ENCODE measurements around the gene DOP1A.

DOP1A gene

GRCh38 chr6:83072726-83073125 lies 5.3 kb downstream of the DOP1A start:
- Histone ChIP-seq H3K27me3 (ENCODE audit: control insufficient read depth in 1 of 2, insufficient read depth in 2 of 2, low read length in 2 of 2) (no peaks in the 10 kb centered on the region), H3K27ac (ENCODE audit: low read depth, low read length) (no peak overlapping the region), H3K4me1 (ENCODE audit: control insufficient read depth in 1 of 2, insufficient read depth in 2 of 2, low read length in 2 of 2) (peaks cover 10 to 19% of the 10 kb centered on the region in 2 donors), H3K9me3 (ENCODE audit: control insufficient read depth in 1 of 2, low read length in 2 of 2) (no peaks in the 10 kb centered on the region), H3K9ac (ENCODE audit: low read depth in 1 of 2, low read length in 2 of 2) (no peak overlapping the region), H3K36me3 (ENCODE audit: control insufficient read depth in 1 of 2, insufficient read depth in 2 of 2, low read length in 2 of 2) (no peaks in the 10 kb centered on the region), H3K4me3 (ENCODE audit: low read depth in 1 of 2, low read length in 2 of 2) (no peak overlapping the region)

- Histone ChIP-seq H3K4me1 (ENCODE audit: control insufficient read depth in 1 of 2, insufficient read depth in 2 of 2, low read length in 2 of 2) (peaks cover 8 to 13% of the 10 kb centered on the region in 2 donors), H3K4me3 (ENCODE audit: low read depth in 1 of 2, low read length in 2 of 2) (no peak overlapping the region), H3K9me3 (ENCODE audit: control insufficient read depth in 1 of 2, low read length in 2 of 2) (no peaks in the 10 kb centered on the region), H3K27ac (ENCODE audit: low read depth, low read length) (no peak overlapping the region), H3K36me3 (ENCODE audit: control insufficient read depth in 1 of 2, insufficient read depth in 2 of 2, low read length in 2 of 2) (no peaks in the 10 kb centered on the region), H3K27me3 (ENCODE audit: control insufficient read depth in 1 of 2, insufficient read depth in 2 of 2, low read length in 2 of 2) (no peaks in the 10 kb centered on the region), H3K9ac (ENCODE audit: low read depth in 1 of 2, low read length in 2 of 2) (no peak overlapping the region)
Observed at GRCh38 chr6:83073615-83074014, 6.1 kb downstream of the DOP1A start.

- H3K9me3 ChIP-seq (ENCODE audit: control insufficient read depth in 1 of 2, low read length in 2 of 2): no peaks in the 10 kb centered on the region
- H3K36me3 ChIP-seq (ENCODE audit: control insufficient read depth in 1 of 2, insufficient read depth in 2 of 2, low read length in 2 of 2): no peaks in the 10 kb centered on the region
- no peaks in the 10 kb centered on the region for H3K27me3 ChIP-seq (ENCODE audit: control insufficient read depth in 1 of 2, insufficient read depth in 2 of 2, low read length in 2 of 2)
- H3K27ac ChIP-seq (ENCODE audit: low read depth, low read length): no peak overlapping the region
- H3K4me3 ChIP-seq (ENCODE audit: low read depth in 1 of 2, low read length in 2 of 2): no peak overlapping the region
- H3K9ac ChIP-seq (ENCODE audit: low read depth in 1 of 2, low read length in 2 of 2): no peak overlapping the region
- H3K4me1 ChIP-seq (ENCODE audit: control insufficient read depth in 1 of 2, insufficient read depth in 2 of 2, low read length in 2 of 2): no peaks in the 10 kb centered on the region
Observed at GRCh38 chr6:83083476-83083875, 16.0 kb downstream of the DOP1A start.

GRCh38 chr6:83086751-83087150 lies 19.3 kb downstream of the DOP1A start:
- Histone ChIP-seq H3K27me3 (ENCODE audit: control insufficient read depth in 1 of 2, insufficient read depth in 2 of 2, low read length in 2 of 2) (no peaks in the 10 kb centered on the region), H3K9me3 (ENCODE audit: control insufficient read depth in 1 of 2, low read length in 2 of 2) (no peaks in the 10 kb centered on the region)

GRCh38 chr6:83092756-83093399 lies 25.4 kb downstream of the DOP1A start:
- no peaks in the 10 kb centered on the region for H3K9me3 ChIP-seq (ENCODE audit: control insufficient read depth in 1 of 2, low read length in 2 of 2)
- H3K4me1 ChIP-seq (ENCODE audit: control insufficient read depth in 1 of 2, insufficient read depth in 2 of 2, low read length in 2 of 2): no peaks in the 10 kb centered on the region
- H3K27ac ChIP-seq (ENCODE audit: low read depth, low read length): no peak overlapping the region
- no peaks in the 10 kb centered on the region for H3K36me3 ChIP-seq (ENCODE audit: control insufficient read depth in 1 of 2, insufficient read depth in 2 of 2, low read length in 2 of 2)
- H3K27me3 ChIP-seq (ENCODE audit: control insufficient read depth in 1 of 2, insufficient read depth in 2 of 2, low read length in 2 of 2): no peaks in the 10 kb centered on the region
- no peak overlapping the region for H3K9ac ChIP-seq (ENCODE audit: low read depth in 1 of 2, low read length in 2 of 2)
- H3K4me3 ChIP-seq (ENCODE audit: low read depth in 1 of 2, low read length in 2 of 2): no peak overlapping the region

More at GRCh38 chr6:83086751-83087150, 19.3 kb downstream of the DOP1A start:
- no peaks in the 10 kb centered on the region for H3K4me1 ChIP-seq (ENCODE audit: control insufficient read depth in 1 of 2, insufficient read depth in 2 of 2, low read length in 2 of 2)
- no peak overlapping the region for H3K9ac ChIP-seq (ENCODE audit: low read depth in 1 of 2, low read length in 2 of 2)
- no peaks in the 10 kb centered on the region for H3K36me3 ChIP-seq (ENCODE audit: control insufficient read depth in 1 of 2, insufficient read depth in 2 of 2, low read length in 2 of 2)
- no peak overlapping the region for H3K4me3 ChIP-seq (ENCODE audit: low read depth in 1 of 2, low read length in 2 of 2)
- H3K27ac ChIP-seq (ENCODE audit: low read depth, low read length): no peak overlapping the region

- H3K27ac ChIP-seq (ENCODE audit: low read depth, low read length): no peak overlapping the region
- H3K4me1 ChIP-seq (ENCODE audit: control insufficient read depth in 1 of 2, insufficient read depth in 2 of 2, low read length in 2 of 2): no peaks in the 10 kb centered on the region
- H3K4me3 ChIP-seq (ENCODE audit: low read depth in 1 of 2, low read length in 2 of 2): no peak overlapping the region
- H3K9me3 ChIP-seq (ENCODE audit: control insufficient read depth in 1 of 2, low read length in 2 of 2): no peaks in the 10 kb centered on the region
- H3K36me3 ChIP-seq (ENCODE audit: control insufficient read depth in 1 of 2, insufficient read depth in 2 of 2, low read length in 2 of 2): peaks cover 0 to 12% of the 10 kb centered on the region in 2 donors
- H3K27me3 ChIP-seq (ENCODE audit: control insufficient read depth in 1 of 2, insufficient read depth in 2 of 2, low read length in 2 of 2): no peaks in the 10 kb centered on the region
- no peak overlapping the region for H3K9ac ChIP-seq (ENCODE audit: low read depth in 1 of 2, low read length in 2 of 2)
Observed at GRCh38 chr6:83096791-83097190, 29.3 kb downstream of the DOP1A start.

GRCh38 chr6:83097204-83097603 lies 29.7 kb downstream of the DOP1A start:
- no peak overlapping the region for H3K9ac ChIP-seq (ENCODE audit: low read depth in 1 of 2, low read length in 2 of 2)
- H3K36me3 ChIP-seq (ENCODE audit: control insufficient read depth in 1 of 2, insufficient read depth in 2 of 2, low read length in 2 of 2): peaks cover 4 to 16% of the 10 kb centered on the region in 2 donors
- H3K9me3 ChIP-seq (ENCODE audit: control insufficient read depth in 1 of 2, low read length in 2 of 2): no peaks in the 10 kb centered on the region
- no peaks in the 10 kb centered on the region for H3K4me1 ChIP-seq (ENCODE audit: control insufficient read depth in 1 of 2, insufficient read depth in 2 of 2, low read length in 2 of 2)
- no peaks in the 10 kb centered on the region for H3K27me3 ChIP-seq (ENCODE audit: control insufficient read depth in 1 of 2, insufficient read depth in 2 of 2, low read length in 2 of 2)
- no peak overlapping the region for H3K27ac ChIP-seq (ENCODE audit: low read depth, low read length)
- H3K4me3 ChIP-seq (ENCODE audit: low read depth in 1 of 2, low read length in 2 of 2): no peak overlapping the region

- H3K9ac ChIP-seq (ENCODE audit: low read depth in 1 of 2, low read length in 2 of 2): no peak overlapping the region
- H3K27ac ChIP-seq (ENCODE audit: low read depth, low read length): no peak overlapping the region
- no peaks in the 10 kb centered on the region for H3K9me3 ChIP-seq (ENCODE audit: control insufficient read depth in 1 of 2, low read length in 2 of 2)
- H3K36me3 ChIP-seq (ENCODE audit: control insufficient read depth in 1 of 2, insufficient read depth in 2 of 2, low read length in 2 of 2): peaks cover 4 to 17% of the 10 kb centered on the region in 2 donors
- H3K4me1 ChIP-seq (ENCODE audit: control insufficient read depth in 1 of 2, insufficient read depth in 2 of 2, low read length in 2 of 2): no peaks in the 10 kb centered on the region
- H3K27me3 ChIP-seq (ENCODE audit: control insufficient read depth in 1 of 2, insufficient read depth in 2 of 2, low read length in 2 of 2): no peaks in the 10 kb centered on the region
- no peak overlapping the region for H3K4me3 ChIP-seq (ENCODE audit: low read depth in 1 of 2, low read length in 2 of 2)
Observed at GRCh38 chr6:83097675-83098074, 30.2 kb downstream of the DOP1A start.

- Histone ChIP-seq H3K9me3 (ENCODE audit: control insufficient read depth in 1 of 2, low read length in 2 of 2) (no peaks in the 10 kb centered on the region), H3K9ac (ENCODE audit: low read depth in 1 of 2, low read length in 2 of 2) (no peak overlapping the region), H3K27ac (ENCODE audit: low read depth, low read length) (no peak overlapping the region), H3K4me3 (ENCODE audit: low read depth in 1 of 2, low read length in 2 of 2) (no peak overlapping the region), H3K4me1 (ENCODE audit: control insufficient read depth in 1 of 2, insufficient read depth in 2 of 2, low read length in 2 of 2) (no peaks in the 10 kb centered on the region), H3K36me3 (ENCODE audit: control insufficient read depth in 1 of 2, insufficient read depth in 2 of 2, low read length in 2 of 2) (peaks cover 4 to 22% of the 10 kb centered on the region in 2 donors), H3K27me3 (ENCODE audit: control insufficient read depth in 1 of 2, insufficient read depth in 2 of 2, low read length in 2 of 2) (no peaks in the 10 kb centered on the region)
Observed at GRCh38 chr6:83098589-83098988, 31.1 kb downstream of the DOP1A start.

- Histone ChIP-seq H3K9ac (ENCODE audit: low read depth in 1 of 2, low read length in 2 of 2) (no peak overlapping the region), H3K27me3 (ENCODE audit: control insufficient read depth in 1 of 2, insufficient read depth in 2 of 2, low read length in 2 of 2) (no peaks in the 10 kb centered on the region), H3K27ac (ENCODE audit: low read depth, low read length) (no peak overlapping the region), H3K4me3 (ENCODE audit: low read depth in 1 of 2, low read length in 2 of 2) (no peak overlapping the region), H3K9me3 (ENCODE audit: control insufficient read depth in 1 of 2, low read length in 2 of 2) (no peaks in the 10 kb centered on the region), H3K36me3 (ENCODE audit: control insufficient read depth in 1 of 2, insufficient read depth in 2 of 2, low read length in 2 of 2) (peaks cover 13 to 38% of the 10 kb centered on the region in 2 donors), H3K4me1 (ENCODE audit: control insufficient read depth in 1 of 2, insufficient read depth in 2 of 2, low read length in 2 of 2) (no peaks in the 10 kb centered on the region)
Observed at GRCh38 chr6:83108378-83108777, 40.9 kb downstream of the DOP1A start.

Measured in duodenal mucosa (tissue), 2 donors.